ENCODE data around the gene BTBD10. TPM values are rescaled to one million over a fixed set of nuclear protein-coding genes. Genes with fewer than 3 reads are reported as not detected.

BTBD10 gene
- total and polyA plus RNA-seq, 4 donors, result 3.7 to 12.7 (median 8.8) TPM

DNA sequence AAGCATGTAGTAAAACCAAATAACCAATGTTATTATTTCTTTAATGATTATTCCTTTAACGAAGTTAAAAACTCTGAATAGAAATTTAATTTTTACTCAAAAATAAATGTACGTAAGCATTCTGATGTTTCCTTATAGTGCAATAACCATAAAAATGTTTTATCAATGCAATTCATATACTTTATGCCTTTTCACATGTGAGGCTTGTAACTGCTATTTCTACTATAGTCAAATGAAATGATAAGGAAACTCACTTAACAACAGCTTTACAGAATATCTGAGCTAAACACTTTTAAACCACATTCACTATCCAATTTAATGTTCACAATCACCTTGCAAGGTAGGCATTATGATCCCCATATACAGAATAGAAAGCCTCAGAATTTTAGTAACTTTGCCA is 17.4 kb downstream of the BTBD10 start:
- DNase-seq (ENCODE audit: low spot score), result no peak
- Histone ChIP-seq H3K4me3 (ENCODE audit: low read depth in 1 of 3, low read length in 3 of 3) (no peak overlapping the region), H3K27me3 (ENCODE audit: control insufficient read depth in 4 of 4, insufficient read depth in 4 of 4, low read length in 3 of 4) (no peaks in the 10 kb centered on the region), H3K27ac (ENCODE audit: low read depth in 1 of 2, low read length in 2 of 2) (no peak overlapping the region), H3K36me3 (ENCODE audit: control insufficient read depth in 4 of 4, insufficient read depth in 3 of 4, low read depth in 1 of 4, low read length in 3 of 4) (no peaks in the 10 kb centered on the region), H3K9me3 (ENCODE audit: control insufficient read depth in 4 of 4, low read length in 3 of 4) (no peaks in the 10 kb centered on the region), H3K4me1 (ENCODE audit: control insufficient read depth in 4 of 4, insufficient read depth in 4 of 4, low read length in 3 of 4) (peaks cover 0 to 6% (median 2%) of the 10 kb centered on the region in 4 donors), H3K9ac (ENCODE audit: low read depth in 1 of 2, low read length in 2 of 2) (no peak overlapping the region)
- TF ChIP-seq JUND (IDR thresholded peaks at IDR 0.05), result no peak
- no peak for TF ChIP-seq RAD21 (IDR thresholded peaks at IDR 0.05)
- TF ChIP-seq EGR1 (IDR thresholded peaks at IDR 0.05; ENCODE audit: low read depth in 2 of 2), result no peak
- TF ChIP-seq, protein P1, sequence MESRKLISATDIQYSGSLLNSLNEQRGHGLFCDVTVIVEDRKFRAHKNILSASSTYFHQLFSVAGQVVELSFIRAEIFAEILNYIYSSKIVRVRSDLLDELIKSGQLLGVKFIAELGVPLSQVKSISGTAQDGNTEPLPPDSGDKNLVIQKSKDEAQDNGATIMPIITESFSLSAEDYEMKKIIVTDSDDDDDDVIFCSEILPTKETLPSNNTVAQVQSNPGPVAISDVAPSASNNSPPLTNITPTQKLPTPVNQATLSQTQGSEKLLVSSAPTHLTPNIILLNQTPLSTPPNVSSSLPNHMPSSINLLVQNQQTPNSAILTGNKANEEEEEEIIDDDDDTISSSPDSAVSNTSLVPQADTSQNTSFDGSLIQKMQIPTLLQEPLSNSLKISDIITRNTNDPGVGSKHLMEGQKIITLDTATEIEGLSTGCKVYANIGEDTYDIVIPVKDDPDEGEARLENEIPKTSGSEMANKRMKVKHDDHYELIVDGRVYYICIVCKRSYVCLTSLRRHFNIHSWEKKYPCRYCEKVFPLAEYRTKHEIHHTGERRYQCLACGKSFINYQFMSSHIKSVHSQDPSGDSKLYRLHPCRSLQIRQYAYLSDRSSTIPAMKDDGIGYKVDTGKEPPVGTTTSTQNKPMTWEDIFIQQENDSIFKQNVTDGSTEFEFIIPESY (IDR thresholded peaks at IDR 0.05), result no peak
- TF ChIP-seq, protein P2, sequence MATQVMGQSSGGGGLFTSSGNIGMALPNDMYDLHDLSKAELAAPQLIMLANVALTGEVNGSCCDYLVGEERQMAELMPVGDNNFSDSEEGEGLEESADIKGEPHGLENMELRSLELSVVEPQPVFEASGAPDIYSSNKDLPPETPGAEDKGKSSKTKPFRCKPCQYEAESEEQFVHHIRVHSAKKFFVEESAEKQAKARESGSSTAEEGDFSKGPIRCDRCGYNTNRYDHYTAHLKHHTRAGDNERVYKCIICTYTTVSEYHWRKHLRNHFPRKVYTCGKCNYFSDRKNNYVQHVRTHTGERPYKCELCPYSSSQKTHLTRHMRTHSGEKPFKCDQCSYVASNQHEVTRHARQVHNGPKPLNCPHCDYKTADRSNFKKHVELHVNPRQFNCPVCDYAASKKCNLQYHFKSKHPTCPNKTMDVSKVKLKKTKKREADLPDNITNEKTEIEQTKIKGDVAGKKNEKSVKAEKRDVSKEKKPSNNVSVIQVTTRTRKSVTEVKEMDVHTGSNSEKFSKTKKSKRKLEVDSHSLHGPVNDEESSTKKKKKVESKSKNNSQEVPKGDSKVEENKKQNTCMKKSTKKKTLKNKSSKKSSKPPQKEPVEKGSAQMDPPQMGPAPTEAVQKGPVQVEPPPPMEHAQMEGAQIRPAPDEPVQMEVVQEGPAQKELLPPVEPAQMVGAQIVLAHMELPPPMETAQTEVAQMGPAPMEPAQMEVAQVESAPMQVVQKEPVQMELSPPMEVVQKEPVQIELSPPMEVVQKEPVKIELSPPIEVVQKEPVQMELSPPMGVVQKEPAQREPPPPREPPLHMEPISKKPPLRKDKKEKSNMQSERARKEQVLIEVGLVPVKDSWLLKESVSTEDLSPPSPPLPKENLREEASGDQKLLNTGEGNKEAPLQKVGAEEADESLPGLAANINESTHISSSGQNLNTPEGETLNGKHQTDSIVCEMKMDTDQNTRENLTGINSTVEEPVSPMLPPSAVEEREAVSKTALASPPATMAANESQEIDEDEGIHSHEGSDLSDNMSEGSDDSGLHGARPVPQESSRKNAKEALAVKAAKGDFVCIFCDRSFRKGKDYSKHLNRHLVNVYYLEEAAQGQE (IDR thresholded peaks at IDR 0.05), result no peak
- TF ChIP-seq FOXA1 (IDR thresholded peaks at IDR 0.05), result no peak
- TF ChIP-seq, protein P3, sequence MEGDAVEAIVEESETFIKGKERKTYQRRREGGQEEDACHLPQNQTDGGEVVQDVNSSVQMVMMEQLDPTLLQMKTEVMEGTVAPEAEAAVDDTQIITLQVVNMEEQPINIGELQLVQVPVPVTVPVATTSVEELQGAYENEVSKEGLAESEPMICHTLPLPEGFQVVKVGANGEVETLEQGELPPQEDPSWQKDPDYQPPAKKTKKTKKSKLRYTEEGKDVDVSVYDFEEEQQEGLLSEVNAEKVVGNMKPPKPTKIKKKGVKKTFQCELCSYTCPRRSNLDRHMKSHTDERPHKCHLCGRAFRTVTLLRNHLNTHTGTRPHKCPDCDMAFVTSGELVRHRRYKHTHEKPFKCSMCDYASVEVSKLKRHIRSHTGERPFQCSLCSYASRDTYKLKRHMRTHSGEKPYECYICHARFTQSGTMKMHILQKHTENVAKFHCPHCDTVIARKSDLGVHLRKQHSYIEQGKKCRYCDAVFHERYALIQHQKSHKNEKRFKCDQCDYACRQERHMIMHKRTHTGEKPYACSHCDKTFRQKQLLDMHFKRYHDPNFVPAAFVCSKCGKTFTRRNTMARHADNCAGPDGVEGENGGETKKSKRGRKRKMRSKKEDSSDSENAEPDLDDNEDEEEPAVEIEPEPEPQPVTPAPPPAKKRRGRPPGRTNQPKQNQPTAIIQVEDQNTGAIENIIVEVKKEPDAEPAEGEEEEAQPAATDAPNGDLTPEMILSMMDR (IDR thresholded peaks at IDR 0.05; ENCODE audit: low read depth, low read length, missing input control), result no peak
- no peak for TF ChIP-seq GABPA (IDR thresholded peaks at IDR 0.05 in 1 of 2, conservative IDR thresholded peaks at IDR 0.05 in 1 of 2)
- TF ChIP-seq, protein P4, sequence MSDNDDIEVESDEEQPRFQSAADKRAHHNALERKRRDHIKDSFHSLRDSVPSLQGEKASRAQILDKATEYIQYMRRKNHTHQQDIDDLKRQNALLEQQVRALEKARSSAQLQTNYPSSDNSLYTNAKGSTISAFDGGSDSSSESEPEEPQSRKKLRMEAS (IDR thresholded peaks at IDR 0.05), result no peak
- TF ChIP-seq, protein P5, sequence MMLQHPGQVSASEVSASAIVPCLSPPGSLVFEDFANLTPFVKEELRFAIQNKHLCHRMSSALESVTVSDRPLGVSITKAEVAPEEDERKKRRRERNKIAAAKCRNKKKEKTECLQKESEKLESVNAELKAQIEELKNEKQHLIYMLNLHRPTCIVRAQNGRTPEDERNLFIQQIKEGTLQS (IDR thresholded peaks at IDR 0.05), result no peak
- 90% methylated on average over 2 of the region's 2 CpGs for WGBS

DNA sequence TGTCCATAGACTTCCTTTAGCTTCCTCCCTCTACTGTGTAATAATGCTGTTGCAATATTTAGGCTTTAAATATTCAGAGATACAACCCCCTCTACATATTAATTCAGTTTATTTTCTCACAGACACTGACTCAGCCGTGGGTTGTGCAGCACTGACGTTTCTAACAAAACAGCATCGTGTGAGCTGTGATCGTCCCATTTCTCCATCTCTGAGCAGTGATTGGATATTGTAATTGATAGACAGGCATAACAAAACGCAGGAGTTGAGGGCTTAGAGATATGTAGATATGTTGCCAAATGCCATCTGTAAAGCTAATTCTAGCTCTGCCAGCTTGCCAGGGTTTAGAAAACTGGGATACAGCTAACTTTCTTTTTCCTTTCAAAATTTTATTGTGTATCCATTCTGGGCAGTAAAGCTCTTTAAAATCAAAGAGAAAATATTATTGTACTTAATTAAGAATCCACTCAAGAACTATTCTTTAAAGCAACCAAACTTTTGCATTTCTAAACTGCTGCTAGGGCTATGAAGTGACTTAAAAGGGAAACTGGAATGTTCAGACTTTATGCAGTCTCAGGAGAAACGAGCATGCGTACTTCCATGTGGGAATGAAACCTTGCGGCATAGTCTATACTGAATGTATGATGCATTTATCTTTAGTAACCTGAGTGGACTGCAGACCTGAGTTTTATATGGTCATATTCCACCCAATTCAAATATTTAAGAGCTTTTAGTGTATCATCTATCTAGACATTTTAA is 22.7 kb downstream of the BTBD10 start:
- H3K4me3 ChIP-seq (ENCODE audit: low read depth in 1 of 3, low read length in 3 of 3), result peak overlapping the region in 1 of 3 donors; percentile 11
- no peaks in the 10 kb centered on the region for H3K9me3 ChIP-seq (ENCODE audit: control insufficient read depth in 4 of 4, low read length in 3 of 4)
- no peaks in the 10 kb centered on the region for H3K36me3 ChIP-seq (ENCODE audit: control insufficient read depth in 4 of 4, insufficient read depth in 3 of 4, low read depth in 1 of 4, low read length in 3 of 4)
- peak overlapping the region; percentile 38 to 50 for H3K27ac ChIP-seq (ENCODE audit: low read depth in 1 of 2, low read length in 2 of 2)
- no peak for DNase-seq (ENCODE audit: low spot score)
- peaks cover 0 to 7% (median 4%) of the 10 kb centered on the region in 4 donors for H3K4me1 ChIP-seq (ENCODE audit: control insufficient read depth in 4 of 4, insufficient read depth in 4 of 4, low read length in 3 of 4)
- no peaks in the 10 kb centered on the region for H3K27me3 ChIP-seq (ENCODE audit: control insufficient read depth in 4 of 4, insufficient read depth in 4 of 4, low read length in 3 of 4)
- 42% methylated on average over 8 of the region's 8 CpGs for WGBS
- H3K9ac ChIP-seq (ENCODE audit: low read depth in 1 of 2, low read length in 2 of 2), result peak overlapping the region; percentile 25 to 43
- TF ChIP-seq TAF1 (conservative IDR thresholded peaks at IDR 0.05), result no peak
- no peak for TF ChIP-seq JUND (IDR thresholded peaks at IDR 0.05)
- TF ChIP-seq, protein P4 (IDR thresholded peaks at IDR 0.05), result no peak
- no peak for TF ChIP-seq NR2F2 (IDR thresholded peaks at IDR 0.05)
- TF ChIP-seq, protein P1 (IDR thresholded peaks at IDR 0.05), result no peak
- no peak for TF ChIP-seq FOXA1 (IDR thresholded peaks at IDR 0.05)
- no peak for TF ChIP-seq RAD21 (IDR thresholded peaks at IDR 0.05)
- TF ChIP-seq, protein P2 (IDR thresholded peaks at IDR 0.05), result no peak
- TF ChIP-seq RXRA (IDR thresholded peaks at IDR 0.05), result no peak
- no peak for TF ChIP-seq YY1 (IDR thresholded peaks at IDR 0.05)
- TF ChIP-seq, protein P5 (IDR thresholded peaks at IDR 0.05), result no peak
- no peak for TF ChIP-seq SP1 (IDR thresholded peaks at IDR 0.05)
